CD4-positive, alpha-beta memory T cell (primary cell): ENCODE data around the gene SCN2B. TPM values are rescaled to one million over a fixed set of nuclear protein-coding genes. Genes with fewer than 3 reads are reported as not detected.
A peak's percentile ranks its signal among the peaks of the same experiment; 100 is the strongest.

Experiments used
- CTCF ChIA-PET: fragments of 350-600 bp; sonication (Branson Sonifier 250); formaldehyde crosslinking; loops from one replicate; lab custom pipeline; 2021; ENCODE audit warnings: inconsistent platforms; ENCODE audit not compliant: partially characterized antibody; lab: Charles Lee
- POLR2A ChIA-PET: fragments of 350-600 bp; sonication (Branson Sonifier 250); formaldehyde crosslinking; loops from one replicate; lab custom pipeline; 2021; ENCODE audit not compliant: partially characterized antibody; lab: Charles Lee
- DNase-seq, 5 donors: peaks; one replicate each; pipeline versions ENCODE4 v3.0.0 to v3.0.0-alpha.2; 2020 to 2022; ENCODE audit warnings: mixed read lengths in 1 of 5
- H3K27ac ChIP-seq: one replicate; pipeline ENCODE4 v1.7.0; 2013; ENCODE audit warnings: low read depth, low read length
- H3K27me3 ChIP-seq: 2 replicates; pipeline ENCODE4 v1.7.0; 2013; ENCODE audit warnings: mild to moderate bottlenecking, low read length, moderate library complexity; ENCODE audit not compliant: insufficient read depth
- H3K36me3 ChIP-seq: 2 replicates; pipeline ENCODE4 v1.7.0; 2013; ENCODE audit warnings: mild to moderate bottlenecking, low read length, moderate library complexity; ENCODE audit not compliant: insufficient read depth
- H3K4me1 ChIP-seq: 2 replicates; pipeline ENCODE4 v1.7.0; 2013; ENCODE audit warnings: mild to moderate bottlenecking, low read length, moderate library complexity; ENCODE audit not compliant: insufficient read depth
- H3K4me3 ChIP-seq, 2 donors: one replicate each; pipeline ENCODE4 v1.7.0; 2013; ENCODE audit warnings: low read length in 2 of 2, mild to moderate bottlenecking in 1 of 2
- H3K9me3 ChIP-seq, 2 donors: one replicate each; pipeline ENCODE4 v1.7.0; 2013; ENCODE audit warnings: low read length in 2 of 2, control low read depth in 1 of 2; ENCODE audit not compliant: control insufficient read depth in 1 of 2
- H3K27ac Mint-ChIP-seq, 7 donors: one replicate each; pipeline ENCODE4 v1.8.0; 2020 to 2021; ENCODE audit warnings: mixed read lengths in 7 of 7, mild to moderate bottlenecking in 6 of 7, inconsistent platforms in 3 of 7, moderate library complexity in 3 of 7
- H3K27me3 Mint-ChIP-seq, 2 donors: one replicate each; pipeline ENCODE4 v1.8.0; 2020 to 2021; ENCODE audit warnings: mixed read lengths in 2 of 2
- H3K36me3 Mint-ChIP-seq, 2 donors: one replicate each; pipeline ENCODE4 v1.8.0; 2020 to 2021; ENCODE audit warnings: mixed read lengths in 2 of 2, inconsistent platforms in 1 of 2, mild to moderate bottlenecking in 1 of 2
- H3K4me1 Mint-ChIP-seq, 4 donors: one replicate each; pipeline ENCODE4 v1.8.0; 2020 to 2021; ENCODE audit warnings: mixed read lengths in 4 of 4, mild to moderate bottlenecking in 1 of 4
- H3K4me3 Mint-ChIP-seq, 8 donors: one replicate each; pipeline ENCODE4 v1.8.0; 2020 to 2021; ENCODE audit warnings: mixed read lengths in 8 of 8, mild to moderate bottlenecking in 7 of 8, moderate library complexity in 6 of 8, inconsistent platforms in 3 of 8
- H3K9me3 Mint-ChIP-seq, 8 donors: one replicate each; pipeline ENCODE4 v1.8.0; 2020 to 2021; ENCODE audit warnings: mixed read lengths in 8 of 8, mild to moderate bottlenecking in 5 of 8, inconsistent platforms in 3 of 8, moderate library complexity in 1 of 8
- intact Hi-C: fragments of 100-400 bp; cut with micrococcal nuclease; formaldehyde crosslinking; loops from one replicate; pipeline ENCODE4 v1.15.1; 2023
- polyA plus RNA-seq, 2 donors: library from polyadenylated mRNA; unstranded; fragments of 300-500 nt; fragmentation: Illumina TruSeq; gene quantifications; one replicate each; pipeline ENCODE4 v1.2.3, GENCODE V29; 2021
- total RNA-seq, 2 experiments: library from RNA; stranded (reverse); gene quantifications; one replicate each; pipeline ENCODE4 v1.2.3, GENCODE V29; 2021

The SCN2B gene
- total and polyA plus RNA-seq, 4 experiments from 2014 or later = not detected

GRCh38 chr11:118180300-118180703, 3.9 kb upstream of the SCN2B start:
- Histone ChIP-seq H3K9me3 (no peaks in the 10 kb centered on the region), H3K4me1 (no peaks in the 10 kb centered on the region), H3K4me3 (no peak overlapping the region), H3K27me3 (no peaks in the 10 kb centered on the region), H3K36me3 (no peaks in the 10 kb centered on the region), H3K27ac (no peak overlapping the region)
- CTCF ChIA-PET = interaction anchor here (1.2 to 3.6 kb wide), 5 partner anchors 10 to 373 kb away, joined by 3 to 32 read pairs (median 4); no protein-coding TSS in a partner anchor
- no peaks in the 10 kb centered on the region for H3K4me1 Mint-ChIP-seq
- H3K9me3 Mint-ChIP-seq = no peaks in the 10 kb centered on the region
- peaks cover 7 to 9% of the 10 kb centered on the region in 2 donors for H3K27me3 Mint-ChIP-seq
- POLR2A ChIA-PET = interaction anchor here (0.5 kb wide), 1 partner anchor 35 kb away, joined by 4 read pairs; no protein-coding TSS in a partner anchor
- no peak overlapping the region for H3K4me3 Mint-ChIP-seq
- H3K27ac Mint-ChIP-seq = no peak overlapping the region
- intact Hi-C loops = no loop called here
- H3K36me3 Mint-ChIP-seq = no peaks in the 10 kb centered on the region
- no peak for DNase-seq

- Histone ChIP-seq H3K4me3 (no peak overlapping the region), H3K4me1 (peaks cover 2% of the 10 kb centered on the region), H3K36me3 (no peaks in the 10 kb centered on the region), H3K9me3 (no peaks in the 10 kb centered on the region), H3K27me3 (no peaks in the 10 kb centered on the region), H3K27ac (no peak overlapping the region)
- H3K4me1 Mint-ChIP-seq = peaks cover 0 to 3% (median under 1%) of the 10 kb centered on the region in 4 donors
- intact Hi-C loops = loop anchor here (10.0 kb wide), 1 partner anchor 752 kb away; no protein-coding TSS in a partner anchor
- ChIA-PET POLR2A (interaction anchor here (0.7 kb wide), 1 partner anchor 84 kb away, joined by 4 read pairs; no protein-coding TSS in a partner anchor), CTCF (interaction anchor here (1.4 kb wide), 1 partner anchor 40 kb away, joined by 3 read pairs; no protein-coding TSS in a partner anchor)
- H3K36me3 Mint-ChIP-seq = no peaks in the 10 kb centered on the region
- H3K9me3 Mint-ChIP-seq = no peaks in the 10 kb centered on the region
- DNase-seq = no peak
- no peak overlapping the region for H3K27ac Mint-ChIP-seq
- peaks cover 1 to 9% of the 10 kb centered on the region in 2 donors for H3K27me3 Mint-ChIP-seq
- H3K4me3 Mint-ChIP-seq = no peak overlapping the region
These were observed 317 bp upstream of the SCN2B start for GRCh38 chr11:118176778-118177134.

GRCh38 chr11:118175031-118175992, 1.1 kb downstream of the SCN2B start:
- intact Hi-C loops = loop anchor here (10.0 kb wide), 1 partner anchor 751 kb away; no protein-coding TSS in a partner anchor
- no peaks in the 10 kb centered on the region for H3K36me3 Mint-ChIP-seq
- peaks cover 8% of the 10 kb centered on the region for H3K4me1 ChIP-seq
- POLR2A ChIA-PET = no interaction called here
- peaks cover 0 to 5% (median 2%) of the 10 kb centered on the region in 4 donors for H3K4me1 Mint-ChIP-seq
- peaks cover 1 to 10% of the 10 kb centered on the region in 2 donors for H3K27me3 Mint-ChIP-seq
- DNase-seq = no peak
- no peak overlapping the region for H3K4me3 Mint-ChIP-seq
- no peaks in the 10 kb centered on the region for H3K9me3 ChIP-seq
- H3K27ac Mint-ChIP-seq = no peak overlapping the region
- H3K4me3 ChIP-seq = no peak overlapping the region
- no peaks in the 10 kb centered on the region for H3K27me3 ChIP-seq
- CTCF ChIA-PET = interaction anchor here (1.4 kb wide), 1 partner anchor 41 kb away, joined by 3 read pairs; no protein-coding TSS in a partner anchor
- no peak overlapping the region for H3K27ac ChIP-seq
- no peaks in the 10 kb centered on the region for H3K9me3 Mint-ChIP-seq
- no peaks in the 10 kb centered on the region for H3K36me3 ChIP-seq

GRCh38 chr11:118174006-118174567, 2.4 kb downstream of the SCN2B start:
- ChIA-PET POLR2A (no interaction called here), CTCF (no interaction called here)
- H3K36me3 Mint-ChIP-seq = no peaks in the 10 kb centered on the region

DNA sequence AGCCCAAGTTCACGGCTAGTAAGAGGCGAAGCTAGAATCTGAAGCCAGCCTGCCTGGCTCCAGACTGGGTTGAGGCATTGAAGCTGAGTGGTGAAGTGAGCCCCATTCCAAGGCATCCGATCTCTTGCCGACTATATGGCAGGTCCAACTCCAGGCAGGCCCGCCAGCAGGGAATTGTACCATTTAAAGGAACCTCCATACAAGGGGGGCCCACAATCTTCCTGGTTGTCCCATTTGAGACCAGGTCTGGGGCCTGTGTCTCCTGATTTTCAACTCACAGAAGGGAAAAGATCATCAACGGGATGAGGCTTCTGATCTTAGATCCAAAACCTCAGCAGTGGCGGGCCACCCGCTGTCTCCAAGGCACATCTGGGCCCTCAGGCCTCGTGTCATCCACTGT, 4.1 kb downstream of the SCN2B start:
- H3K4me1 ChIP-seq = peaks cover 8% of the 10 kb centered on the region
- Mint-ChIP-seq H3K4me1 (peaks cover 0 to 5% (median 2%) of the 10 kb centered on the region in 4 donors), H3K4me3 (no peak overlapping the region), H3K27me3 (peaks cover 2 to 13% of the 10 kb centered on the region in 2 donors), H3K9me3 (no peaks in the 10 kb centered on the region), H3K27ac (no peak overlapping the region), H3K36me3 (no peaks in the 10 kb centered on the region)
- H3K27ac ChIP-seq = no peak overlapping the region
- H3K4me3 ChIP-seq = no peak overlapping the region
- intact Hi-C loops = loop anchor here (10.0 kb wide), 1 partner anchor 748 kb away; no protein-coding TSS in a partner anchor
- no peaks in the 10 kb centered on the region for H3K36me3 ChIP-seq
- ChIA-PET POLR2A (interaction anchor here (0.8 to 1.7 kb wide), 3 partner anchors 28 to 365 kb away, joined by 3 to 6 read pairs (median 5); no protein-coding TSS in a partner anchor), CTCF (interaction anchor here (0.7 to 6.9 kb wide), 49 partner anchors 8 to 748 kb away, joined by 3 to 109 read pairs (median 5); partner anchors contain the start of genes MPZL2, MPZL3 and SCN4B)
- H3K27me3 ChIP-seq = no peaks in the 10 kb centered on the region
- DNase-seq = no peak
- no peaks in the 10 kb centered on the region for H3K9me3 ChIP-seq

More at GRCh38 chr11:118174006-118174567, 2.4 kb downstream of the SCN2B start:
- no peak for DNase-seq
- Mint-ChIP-seq H3K27ac (peak overlapping the region in 1 of 7 donors; percentile 13), H3K27me3 (peaks cover 0 to 14% of the 10 kb centered on the region in 2 donors), H3K9me3 (no peaks in the 10 kb centered on the region), H3K4me1 (peaks cover 0 to 5% (median 2%) of the 10 kb centered on the region in 4 donors), H3K4me3 (no peak overlapping the region)
- intact Hi-C loops = loop anchor here (10.0 kb wide), 1 partner anchor 749 kb away; no protein-coding TSS in a partner anchor
- peaks cover 8% of the 10 kb centered on the region for H3K4me1 ChIP-seq
- H3K4me3 ChIP-seq = no peak overlapping the region
- H3K27ac ChIP-seq = no peak overlapping the region
- H3K9me3 ChIP-seq = no peaks in the 10 kb centered on the region
- no peaks in the 10 kb centered on the region for H3K27me3 ChIP-seq
- H3K36me3 ChIP-seq = no peaks in the 10 kb centered on the region

GRCh38 chr11:118171269-118172062, 5.0 kb downstream of the SCN2B start:
- CTCF ChIA-PET = interaction anchor here (0.7 to 6.9 kb wide), 60 partner anchors 8 to 747 kb away, joined by 3 to 109 read pairs (median 4); partner anchors contain the start of genes MPZL2, MPZL3 and SCN4B
- no peaks in the 10 kb centered on the region for H3K9me3 Mint-ChIP-seq

More at GRCh38 chr11:118171269-118172062, 5.0 kb downstream of the SCN2B start:
- H3K36me3 Mint-ChIP-seq = no peaks in the 10 kb centered on the region
- Histone ChIP-seq H3K27ac (no peak overlapping the region), H3K4me1 (peaks cover 8% of the 10 kb centered on the region), H3K27me3 (no peaks in the 10 kb centered on the region), H3K9me3 (no peaks in the 10 kb centered on the region), H3K36me3 (no peaks in the 10 kb centered on the region), H3K4me3 (no peak overlapping the region)
- POLR2A ChIA-PET = interaction anchor here (0.8 to 1.7 kb wide), 5 partner anchors 27 to 364 kb away, joined by 3 to 6 read pairs (median 4); no protein-coding TSS in a partner anchor
- H3K27ac Mint-ChIP-seq = no peak overlapping the region
- peaks cover 4 to 15% of the 10 kb centered on the region in 2 donors for H3K27me3 Mint-ChIP-seq
- DNase-seq = peak; percentile 63 to 72 (median 65)
- intact Hi-C loops = loop anchor here (1.0 to 10.0 kb wide), 4 partner anchors 26 to 747 kb away; no protein-coding TSS in a partner anchor
- H3K4me1 Mint-ChIP-seq = peaks cover 0 to 5% (median 2%) of the 10 kb centered on the region in 4 donors
- peak overlapping the region in 2 of 8 donors; percentile 9 to 12 for H3K4me3 Mint-ChIP-seq
